Prostate gland (tissue), 2 donors: Measurements from ENCODE around the gene ZNF254.

Source experiments
- POLR2AphosphoS5 ChIP-seq: sonication (generic); formaldehyde crosslinking; IDR thresholded peaks from one replicate; pipeline ENCODE4 v1.6.1; 2017; ENCODE audit warnings: antibody characterized with exemption
- TF ChIP-seq, protein P1 (sequence below), 4 experiments: fragments of 200-600 bp in 2 of 4; fragments of 450-650 bp in 2 of 4; sonication (generic) in 2 of 4; IDR thresholded peaks; 1 replicate in 3 of 4; 2 replicates in 1 of 4; pipeline ENCODE4 v1.5.1; 2016 to 2019; ENCODE audit warnings: antibody characterized with exemption in 4 of 4, mild to moderate bottlenecking in 2 of 4, moderate library complexity in 2 of 4

GRCh38 chr19:24081056-24081455 is 5.9 kb upstream of the ZNF254 start:
- TF ChIP-seq, protein P1, sequence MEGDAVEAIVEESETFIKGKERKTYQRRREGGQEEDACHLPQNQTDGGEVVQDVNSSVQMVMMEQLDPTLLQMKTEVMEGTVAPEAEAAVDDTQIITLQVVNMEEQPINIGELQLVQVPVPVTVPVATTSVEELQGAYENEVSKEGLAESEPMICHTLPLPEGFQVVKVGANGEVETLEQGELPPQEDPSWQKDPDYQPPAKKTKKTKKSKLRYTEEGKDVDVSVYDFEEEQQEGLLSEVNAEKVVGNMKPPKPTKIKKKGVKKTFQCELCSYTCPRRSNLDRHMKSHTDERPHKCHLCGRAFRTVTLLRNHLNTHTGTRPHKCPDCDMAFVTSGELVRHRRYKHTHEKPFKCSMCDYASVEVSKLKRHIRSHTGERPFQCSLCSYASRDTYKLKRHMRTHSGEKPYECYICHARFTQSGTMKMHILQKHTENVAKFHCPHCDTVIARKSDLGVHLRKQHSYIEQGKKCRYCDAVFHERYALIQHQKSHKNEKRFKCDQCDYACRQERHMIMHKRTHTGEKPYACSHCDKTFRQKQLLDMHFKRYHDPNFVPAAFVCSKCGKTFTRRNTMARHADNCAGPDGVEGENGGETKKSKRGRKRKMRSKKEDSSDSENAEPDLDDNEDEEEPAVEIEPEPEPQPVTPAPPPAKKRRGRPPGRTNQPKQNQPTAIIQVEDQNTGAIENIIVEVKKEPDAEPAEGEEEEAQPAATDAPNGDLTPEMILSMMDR (IDR thresholded peaks at IDR 0.05), result no peak
- TF ChIP-seq POLR2AphosphoS5, result no peak
